H1 (cell line): ENCODE data around the gene PARP15. TPM values are rescaled to one million over a fixed set of nuclear protein-coding genes. Genes with fewer than 3 reads are reported as not detected.

ENCODE experiments used
- CTCF ChIA-PET: fragments of 300-600 bp; sonication (Branson Sonifier 250); formaldehyde crosslinking; loops from one replicate; lab custom pipeline; 2021; ENCODE audit not compliant: partially characterized antibody; lab: Charles Lee
- POLR2A ChIA-PET: fragments of 300-600 bp; sonication (Branson Sonifier 250); formaldehyde crosslinking; loops from one replicate; lab custom pipeline; 2021; ENCODE audit warnings: inconsistent platforms; ENCODE audit not compliant: partially characterized antibody; lab: Charles Lee
- DNase-seq, 2 experiments: peaks; one replicate each; pipeline versions ENCODE4 v3.0.0 to v3.0.0-alpha.2; 2010 to 2022; ENCODE audit warnings: low spot score in 2 of 2, low read depth in 1 of 2, mixed read lengths in 1 of 2
- FAIRE-seq: peaks from 2 replicates; lab custom pipeline; 2011; peaks lifted over from hg19 to GRCh38; lab: Jason Lieb, UNC
- H2AFZ ChIP-seq: 2 replicates; pipeline ENCODE4 v1.8.1; 2012; ENCODE audit warnings: low read length, inconsistent platforms
- H2AK5ac ChIP-seq: 2 replicates; pipeline ENCODE4 v1.6.1; 2013; ENCODE audit warnings: low read depth, low read length
- H2BK120ac ChIP-seq: replicated peaks from 2 replicates; pipeline ENCODE3; 2013; ENCODE audit warnings: low read depth, low read length, inconsistent platforms
- H2BK12ac ChIP-seq: 2 replicates; pipeline ENCODE4 v1.6.1; 2013; ENCODE audit warnings: low read depth, low read length
- H2BK15ac ChIP-seq: 2 replicates; pipeline ENCODE4 v1.6.1; 2013; ENCODE audit warnings: low read length
- H2BK20ac ChIP-seq: 2 replicates; pipeline ENCODE4 v1.6.1; 2013; ENCODE audit warnings: low read length
- H2BK5ac ChIP-seq: 2 replicates; pipeline ENCODE4 v1.6.1; 2013; ENCODE audit warnings: low read depth, low read length
- H3K14ac ChIP-seq: 2 replicates; pipeline ENCODE4 v1.6.1; 2013; ENCODE audit warnings: inconsistent platforms; ENCODE audit not compliant: insufficient read length
- H3K18ac ChIP-seq: 2 replicates; pipeline ENCODE4 v1.6.1; 2013; ENCODE audit warnings: low read length; ENCODE audit errors: extremely low read depth
- H3K23ac ChIP-seq: 2 replicates; pipeline ENCODE4 v1.6.1; 2013; ENCODE audit warnings: inconsistent platforms; ENCODE audit not compliant: insufficient read length
- H3K23me2 ChIP-seq: 2 replicates; pipeline ENCODE4 v1.6.1; 2013; ENCODE audit warnings: low read depth, low read length
- H3K27ac ChIP-seq: 2 replicates; pipeline ENCODE4 v1.6.1; 2011; ENCODE audit warnings: low read depth, low read length, inconsistent platforms
- H3K27me3 ChIP-seq, 4 experiments: replicated peaks in 1 of 4; 1 replicate in 1 of 4; 2 replicates in 3 of 4; pipeline versions ENCODE4 v1.6.1 to v1.8.1; 2011 to 2013; ENCODE audit warnings: low read length in 3 of 4, mild to moderate bottlenecking in 3 of 4, inconsistent platforms in 2 of 4, mixed read lengths in 2 of 4, moderate library complexity in 1 of 4; ENCODE audit not compliant: control insufficient read depth in 3 of 4, insufficient read depth in 3 of 4; ENCODE audit errors: extremely low read depth in 1 of 4
- H3K36me3 ChIP-seq, 4 experiments: 2 replicates each; pipeline versions ENCODE4 v1.6.1 to v1.8.1; 2011 to 2013; ENCODE audit warnings: mild to moderate bottlenecking in 4 of 4, low read length in 3 of 4, moderate library complexity in 2 of 4, control low read depth in 1 of 4, inconsistent platforms in 1 of 4; ENCODE audit not compliant: insufficient read depth in 4 of 4, control insufficient read depth in 2 of 4
- H3K4ac ChIP-seq: replicated peaks from 2 replicates; pipeline ENCODE3; 2013; ENCODE audit warnings: low read length, low read depth, mixed read lengths, inconsistent platforms; ENCODE audit not compliant: insufficient read length
- H3K4me1 ChIP-seq, 4 experiments: replicated peaks in 1 of 4; 1 replicate in 1 of 4; 2 replicates in 3 of 4; pipeline versions ENCODE4 v1.6.1 to v1.8.1; 2011 to 2013; ENCODE audit warnings: low read length in 3 of 4, inconsistent platforms in 2 of 4, mixed read lengths in 1 of 4; ENCODE audit not compliant: insufficient read depth in 4 of 4, control insufficient read depth in 3 of 4
- H3K4me2 ChIP-seq, 2 experiments: 2 replicates each; pipeline versions ENCODE4 v1.6.1 to v1.8.1; 2011 to 2013; ENCODE audit warnings: low read depth in 2 of 2, low read length in 2 of 2, control low read depth in 1 of 2, inconsistent platforms in 1 of 2, mild to moderate bottlenecking in 1 of 2; ENCODE audit not compliant: insufficient read depth in 1 of 2
- H3K4me3 ChIP-seq, 4 experiments: fragments of 200-600, 300-600 bp in 1 of 4; sonication (generic), shearing (Covaris generic), sonication (Bioruptor Twin) in 1 of 4; 2 replicates each; pipeline versions ENCODE4 v1.5.1 to v1.8.1; 2011 to 2016; ENCODE audit warnings: low read length in 4 of 4, low read depth in 3 of 4, control low read depth in 2 of 4, inconsistent platforms in 2 of 4, mild to moderate bottlenecking in 2 of 4, mixed read lengths in 1 of 4, moderate library complexity in 1 of 4; ENCODE audit not compliant: insufficient read depth in 2 of 4; ENCODE audit errors: extremely low read depth in 1 of 4
- H3K56ac ChIP-seq: replicated peaks from 2 replicates; pipeline ENCODE3; 2013; ENCODE audit warnings: low read depth, mild to moderate bottlenecking, mixed read lengths, low read length, inconsistent platforms; ENCODE audit not compliant: insufficient read length
- H3K79me1 ChIP-seq: 2 replicates; pipeline ENCODE4 v1.6.1; 2013; ENCODE audit warnings: low read depth, low read length, control low read depth
- H3K79me2 ChIP-seq, 2 experiments: 2 replicates each; pipeline versions ENCODE4 v1.6.1 to v1.8.1; 2012 to 2013; ENCODE audit warnings: low read length in 2 of 2, mild to moderate bottlenecking in 2 of 2, inconsistent platforms in 1 of 2; ENCODE audit not compliant: insufficient read depth in 2 of 2, control insufficient read depth in 1 of 2
- H3K9ac ChIP-seq, 4 experiments: replicated peaks in 1 of 4; 1 replicate in 1 of 4; 2 replicates in 3 of 4; pipeline versions ENCODE4 v1.6.1 to v1.8.1; 2011 to 2013; ENCODE audit warnings: low read depth in 3 of 4, low read length in 3 of 4, control low read depth in 2 of 4, mild to moderate bottlenecking in 2 of 4, moderate library complexity in 2 of 4, inconsistent platforms in 1 of 4; ENCODE audit errors: extremely low read depth in 1 of 4
- H3K9me3 ChIP-seq, 2 experiments: 2 replicates each; pipeline versions ENCODE4 v1.6.1 to v1.8.1; 2012 to 2013; ENCODE audit warnings: mild to moderate bottlenecking in 2 of 2, moderate library complexity in 2 of 2, control low read depth in 1 of 2, inconsistent platforms in 1 of 2, low read depth in 1 of 2, low read length in 1 of 2, mixed read lengths in 1 of 2; ENCODE audit not compliant: insufficient read depth in 2 of 2
- H4K20me1 ChIP-seq, 2 experiments: replicated peaks in 1 of 2; 2 replicates each; pipeline versions ENCODE3 to v1.8.1; 2011 to 2013; ENCODE audit warnings: inconsistent platforms in 2 of 2, low read length in 2 of 2, mild to moderate bottlenecking in 1 of 2; ENCODE audit not compliant: insufficient read depth in 2 of 2, control insufficient read depth in 1 of 2
- H4K5ac ChIP-seq: 2 replicates; pipeline ENCODE4 v1.6.1; 2013; ENCODE audit warnings: low read length, low read depth, mixed read lengths, inconsistent platforms; ENCODE audit not compliant: insufficient read length
- H4K8ac ChIP-seq: 2 replicates; pipeline ENCODE4 v1.8.0; 2013; ENCODE audit warnings: mild to moderate bottlenecking, moderate library complexity, low read length, inconsistent platforms; ENCODE audit not compliant: insufficient read depth; ENCODE audit errors: extremely low read depth
- H4K91ac ChIP-seq: replicated peaks from 2 replicates; pipeline ENCODE3; 2013; ENCODE audit warnings: low read length, mixed read lengths, inconsistent platforms; ENCODE audit not compliant: insufficient read length
- CBX8 ChIP-seq: fragments of 300-800, 300-1000 bp; sonication (generic); IDR thresholded peaks from 2 replicates; pipeline ENCODE4 v1.7.1; 2016; ENCODE audit warnings: low read depth, low read length, borderline replicate concordance
- CHD2 ChIP-seq: IDR thresholded peaks from 2 replicates; pipeline ENCODE4 v1.6.1; 2012; ENCODE audit warnings: low read length, improper control_type of control experiment
- EZH2 ChIP-seq: fragments of 200-600 bp; sonication (generic); IDR thresholded peaks from 2 replicates; pipeline ENCODE4 v1.7.1; 2012; ENCODE audit warnings: low read depth, mild to moderate bottlenecking, moderate library complexity, low read length, inconsistent platforms; ENCODE audit not compliant: severe bottlenecking
- GTF2F1 ChIP-seq: IDR thresholded peaks from 2 replicates; pipeline ENCODE4 v1.6.1; 2012; ENCODE audit warnings: low read depth, low read length, improper control_type of control experiment, borderline replicate concordance
- PHF8 ChIP-seq: fragments of 200-600 bp; sonication (generic); conservative IDR thresholded peaks from 2 replicates; pipeline ENCODE4 v1.7.1; 2012; ENCODE audit warnings: low read depth, mild to moderate bottlenecking, inconsistent platforms, low read length, moderate library complexity
- SAP30 ChIP-seq: fragments of 300-600 bp; sonication (generic); IDR thresholded peaks from 2 replicates; pipeline ENCODE4 v1.7.1; 2012; ENCODE audit warnings: low read length, moderate library complexity, mild to moderate bottlenecking, inconsistent platforms; ENCODE audit not compliant: insufficient read depth, insufficient replicate concordance
- WGBS, 2 experiments: shearing (Covaris generic) in 1 of 2; methylation state at CpG; one replicate each; pipeline versions ENCODE4 v1.1.6 to v1.1.7; 2013 to 2015; ENCODE audit warnings: low lambda C conversion rate in 2 of 2, mixed read lengths in 2 of 2, inconsistent platforms in 1 of 2, low coverage in 1 of 2, missing lambda C conversion rate in 1 of 2; ENCODE audit not compliant: insufficient replicate concordance in 2 of 2, insufficient coverage in 1 of 2, insufficient read length in 1 of 2; ENCODE audit errors: extremely low coverage in 1 of 2, missing lambda C conversion rate in 1 of 2; 5-methylcytosine and 5-hydroxymethylcytosine counted together
- polyA plus RNA-seq, 7 experiments: library from polyadenylated mRNA; depleted of rRNA in 3 of 7; stranded (reverse) in 5 of 7; unstranded in 2 of 7; fragments of >200 nt in 5 of 7; fragments of 200-250 nt in 2 of 7; gene quantifications; 1 replicate in 5 of 7; 2 replicates in 1 of 7; 4 replicates in 1 of 7; pipeline versions ENCODE4 v1.2.1 to v1.2.3, GENCODE V29; 2011 to 2013; ENCODE audit warnings: missing spikeins in 2 of 7, mixed read lengths in 2 of 7
- total RNA-seq: library from RNA; stranded (reverse); fragmentation: NEBNext Ultra II Directional; extraction: Animal tissue kit (Norgen Biotek cat#: 25700); gene quantifications from 2 replicates; pipeline ENCODE4 v1.2.1, GENCODE V29; 2021

The PARP15 gene
- total and polyA plus RNA-seq, 2 of the 8 experiments (the other 6 are each of a cell fraction or from before 2014, with no cell fraction given), result 0.37 to 0.45 TPM

- no peak overlapping the region for H3K4me3 ChIP-seq
- no peak overlapping the region for H3K4me2 ChIP-seq
- no peak overlapping the region for H3K14ac ChIP-seq
- no peak overlapping the region for H4K91ac ChIP-seq
- H2BK15ac ChIP-seq, result no peak overlapping the region
- no peaks in the 10 kb centered on the region for H3K27me3 ChIP-seq
- H3K27ac ChIP-seq, result no peak overlapping the region
- H2BK120ac ChIP-seq, result no peak overlapping the region
- H3K23me2 ChIP-seq, result no peaks in the 10 kb centered on the region
- no peaks in the 10 kb centered on the region for H3K79me2 ChIP-seq
- 83% methylated on average over 5 of the region's 5 CpGs; no CpG with 5 or more reads in 1 of the 2 experiments for WGBS, 2 experiments
- no peaks in the 10 kb centered on the region for H3K79me1 ChIP-seq
- no peak overlapping the region for H3K23ac ChIP-seq
- H2BK20ac ChIP-seq, result no peak overlapping the region
- no peak overlapping the region for H4K5ac ChIP-seq
- H4K20me1 ChIP-seq, result no peaks in the 10 kb centered on the region
- H2BK12ac ChIP-seq, result no peak overlapping the region
- no peak overlapping the region for H2AK5ac ChIP-seq
- peaks cover 0 to 2% (median 0%) of the 10 kb centered on the region in 4 experiments; a peak in 1 of 7 replicates for H3K4me1 ChIP-seq
- H3K56ac ChIP-seq, result no peak overlapping the region
- FAIRE-seq, result no peak
- H3K18ac ChIP-seq, result no peak overlapping the region
- no peak overlapping the region for H2AFZ ChIP-seq
- H4K8ac ChIP-seq, result no peak overlapping the region
- no peak overlapping the region for H3K4ac ChIP-seq
- no peak overlapping the region for H2BK5ac ChIP-seq
- ChIA-PET POLR2A (interaction anchor here (1.1 kb wide), 1 partner anchor 108 kb away, joined by 4 read pairs; no protein-coding TSS in a partner anchor), CTCF (interaction anchor here (0.6 to 9.0 kb wide), 7 partner anchors 9 to 138 kb away, joined by 3 to 62 read pairs (median 4); partner anchors contain the start of gene PARP14)
- H3K9ac ChIP-seq, result no peak overlapping the region
- TF ChIP-seq PHF8, result no peak
- no peak for TF ChIP-seq EZH2
- no peak for TF ChIP-seq SAP30
- TF ChIP-seq CBX8, result no peak
- TF ChIP-seq GTF2F1, result no peak
- TF ChIP-seq CHD2, result no peak
- DNase-seq, result no peak
- H3K36me3 ChIP-seq, result no peaks in the 10 kb centered on the region
- H3K9me3 ChIP-seq, result no peaks in the 10 kb centered on the region
Observed at GRCh38 chr3:122557356-122557755, 20.1 kb upstream of the PARP15 start.
